Activated T-cell treated with anti-CD3 and anti-CD28 coated beads for 4 hours (primary cell): ENCODE data around the gene TSEN2.
"Not testable (repeated sequence)": the region's sequence is repeated elsewhere in the genome, so short reads cannot be mapped to it uniquely, and the experiment has no call there.

Source experiments
- DNase-seq: peaks from one replicate; pipeline ENCODE4 v3.0.0-alpha.2; 2020

Gene TSEN2

DNA sequence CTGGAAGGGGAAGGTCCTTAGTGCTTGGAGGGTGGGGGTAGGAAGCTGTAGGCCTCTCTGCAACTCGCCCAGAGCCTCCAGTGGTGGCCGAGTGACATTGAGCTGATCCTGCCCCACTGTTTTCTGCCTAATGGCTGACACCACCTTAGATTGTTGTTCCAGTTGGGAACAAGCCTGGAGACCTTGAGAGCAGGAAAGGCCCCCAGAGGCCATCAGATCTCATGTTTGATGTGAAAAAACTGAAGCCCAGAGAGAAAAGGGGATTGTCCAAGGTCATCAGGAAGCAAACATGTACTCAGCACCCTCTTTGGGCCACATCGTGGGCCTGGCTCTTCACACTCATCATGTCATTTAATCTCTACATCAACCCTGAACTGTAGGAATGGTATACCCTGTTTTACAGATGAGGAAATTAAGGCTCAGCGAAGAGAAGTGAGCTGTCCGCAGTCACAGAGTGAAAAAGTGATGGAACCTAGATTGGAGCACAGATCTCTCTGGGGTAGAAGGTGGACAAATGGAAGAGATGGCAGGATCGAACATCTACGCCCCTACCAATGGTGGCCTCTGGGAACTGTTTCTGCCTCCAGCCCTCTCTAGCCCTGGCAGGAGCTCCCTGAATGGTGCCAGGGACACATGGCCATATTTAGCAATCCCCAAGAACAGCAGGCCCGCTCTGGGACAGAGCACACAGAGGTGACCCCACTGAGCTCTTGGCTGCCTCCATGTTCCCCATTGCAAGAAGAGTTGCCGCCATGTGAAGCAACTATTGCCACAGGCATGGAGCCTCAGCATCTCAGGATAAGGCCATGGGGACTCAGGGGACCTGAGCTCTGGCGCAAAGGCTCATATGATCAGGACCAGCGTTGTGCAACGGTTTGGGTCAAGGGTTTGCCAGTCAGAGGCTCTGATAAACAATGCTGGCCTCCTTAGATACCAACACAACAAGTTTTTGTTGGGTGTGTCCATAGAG is 31.6 kb upstream of the TSEN2 start:
- no peak for DNase-seq

DNA sequence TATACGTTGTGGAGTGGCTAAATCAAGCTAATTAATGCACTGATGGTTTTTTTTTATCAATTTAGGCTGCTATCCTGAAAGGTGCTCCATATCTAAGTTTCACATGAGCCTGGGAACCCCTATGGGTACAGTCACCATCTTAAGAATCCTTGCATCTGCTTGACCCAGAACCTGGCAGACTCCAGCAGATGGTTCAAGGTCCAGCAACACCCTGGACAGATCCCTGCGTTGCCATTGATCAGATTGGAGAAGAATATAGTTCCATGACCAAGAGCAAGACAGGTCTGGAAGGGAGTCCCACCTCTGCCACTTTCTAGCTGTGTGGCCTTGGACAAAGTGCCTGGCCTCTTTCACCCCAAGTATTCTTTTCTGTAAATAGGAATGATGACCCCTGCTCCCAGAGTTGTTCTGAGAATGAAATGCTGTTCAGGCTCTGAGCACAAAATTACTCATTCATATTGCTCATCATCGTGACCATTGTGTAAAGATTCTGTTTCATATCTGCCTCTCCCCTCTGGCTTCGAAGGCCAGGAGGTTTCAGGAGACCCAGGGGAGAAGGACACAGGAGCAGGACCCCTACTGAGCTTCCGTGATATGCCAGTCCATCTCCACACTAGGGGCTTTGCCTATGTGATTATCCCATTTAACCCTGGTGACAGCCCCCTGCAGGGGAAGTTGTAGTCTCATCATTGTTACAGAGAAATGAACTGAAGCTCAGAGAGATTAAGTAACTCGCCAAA is 30.0 kb upstream of the TSEN2 start:
- DNase-seq = no peak

DNA sequence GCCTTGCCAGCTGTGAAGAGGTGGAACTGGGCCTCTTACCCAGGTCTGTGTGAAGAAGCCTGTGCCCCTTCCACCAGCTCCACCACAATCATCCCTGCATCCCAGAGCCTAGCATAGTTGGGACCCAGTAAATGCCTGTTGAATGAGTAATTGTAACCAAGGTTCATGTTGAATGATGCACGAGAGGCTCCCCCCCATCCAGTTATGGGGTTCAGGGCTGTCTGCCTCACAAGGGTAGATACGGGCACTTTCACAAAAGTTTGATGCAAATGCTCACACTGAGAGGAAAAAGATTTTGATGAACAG is 29.5 kb upstream of the TSEN2 start:
- no peak for DNase-seq

GRCh38 chr3:12455740-12456139 is 28.5 kb upstream of the TSEN2 start:
- no peak for DNase-seq

DNA sequence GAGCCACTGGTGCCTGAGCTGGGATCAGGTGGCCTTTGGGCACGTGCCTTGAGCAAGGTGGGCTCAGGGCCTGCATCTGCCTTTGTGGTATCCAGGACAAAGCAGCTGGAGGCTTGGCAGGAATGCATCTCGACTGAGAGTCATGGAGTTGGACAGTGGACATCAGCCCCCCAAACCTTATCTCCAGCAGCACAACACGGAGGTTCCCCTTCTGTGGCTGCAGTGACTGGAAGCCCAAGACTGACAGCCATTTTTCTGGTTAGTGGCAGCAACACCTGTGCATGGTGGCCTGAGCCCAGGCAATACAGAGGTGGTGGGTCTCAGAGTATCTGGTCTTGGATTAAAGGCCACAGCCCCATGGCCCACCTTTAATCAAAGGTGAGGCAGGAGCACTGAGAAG is 27.8 kb upstream of the TSEN2 start:
- DNase-seq = no peak

- DNase-seq = not testable (repeated sequence)
Measured at GRCh38 chr3:12457380-12457779, 26.9 kb upstream of the TSEN2 start.

DNA sequence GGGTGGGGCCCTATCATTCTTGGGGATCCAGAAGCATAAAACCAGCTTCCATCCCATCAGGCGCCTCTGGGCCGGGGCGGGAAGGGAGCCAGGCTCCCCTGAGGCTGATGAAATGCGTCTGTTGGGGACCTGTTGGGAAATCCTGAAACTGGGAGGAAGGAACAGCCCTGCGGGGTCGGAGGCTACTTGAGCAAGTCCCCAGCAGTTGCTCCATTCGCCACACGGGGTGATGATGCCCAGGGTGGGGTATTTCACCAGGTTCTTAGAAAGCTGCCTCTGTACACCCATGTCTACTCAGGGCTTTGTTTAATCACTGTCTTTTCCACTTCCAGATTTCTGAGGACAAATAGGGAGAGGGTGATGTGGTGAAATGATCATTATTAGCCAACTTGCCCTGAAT is 25.4 kb upstream of the TSEN2 start:
- DNase-seq = no peak

- no peak for DNase-seq
Measured at GRCh38 chr3:12460127-12460526, 24.2 kb upstream of the TSEN2 start.

GRCh38 chr3:12461097-12461649 is 23.1 kb upstream of the TSEN2 start:
- DNase-seq = no peak

DNA sequence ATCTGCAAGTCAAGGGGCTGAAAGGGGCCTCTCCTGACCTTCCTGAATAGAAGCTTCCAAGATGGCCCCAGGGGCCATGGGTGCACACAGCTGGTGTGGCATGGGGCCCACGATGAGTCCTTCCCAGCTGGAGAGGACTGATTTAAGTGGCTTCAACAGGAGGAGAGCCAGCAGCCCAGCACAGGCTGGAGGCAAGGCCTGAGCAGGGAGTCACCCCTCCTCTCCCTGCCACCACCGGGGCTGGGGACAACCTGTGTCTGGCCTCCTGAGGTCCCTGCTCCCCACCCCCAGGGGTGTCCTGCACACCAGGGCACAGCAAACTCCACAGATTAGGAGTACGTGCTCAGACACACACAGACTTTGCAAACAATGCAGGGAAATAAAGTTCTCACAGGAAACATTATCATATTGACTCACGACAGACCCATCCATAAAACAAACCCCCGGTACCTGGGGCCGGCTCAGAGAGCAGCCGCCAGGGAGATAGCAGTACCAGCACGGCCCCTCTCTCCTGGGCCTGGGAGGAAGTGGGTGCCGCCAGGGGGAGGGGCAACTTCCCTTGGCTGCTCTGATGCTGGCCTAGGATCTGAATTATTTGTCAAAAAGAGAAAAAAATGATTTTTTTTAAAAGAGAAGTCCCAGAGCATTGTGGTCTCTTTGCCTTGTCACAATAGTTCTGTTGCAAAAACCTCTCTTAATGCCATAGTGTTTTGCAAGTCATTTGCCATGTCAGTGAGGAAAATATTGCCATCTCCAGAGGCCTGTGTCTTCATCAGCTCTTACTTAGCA is 21.9 kb upstream of the TSEN2 start:
- DNase-seq = no peak

DNA sequence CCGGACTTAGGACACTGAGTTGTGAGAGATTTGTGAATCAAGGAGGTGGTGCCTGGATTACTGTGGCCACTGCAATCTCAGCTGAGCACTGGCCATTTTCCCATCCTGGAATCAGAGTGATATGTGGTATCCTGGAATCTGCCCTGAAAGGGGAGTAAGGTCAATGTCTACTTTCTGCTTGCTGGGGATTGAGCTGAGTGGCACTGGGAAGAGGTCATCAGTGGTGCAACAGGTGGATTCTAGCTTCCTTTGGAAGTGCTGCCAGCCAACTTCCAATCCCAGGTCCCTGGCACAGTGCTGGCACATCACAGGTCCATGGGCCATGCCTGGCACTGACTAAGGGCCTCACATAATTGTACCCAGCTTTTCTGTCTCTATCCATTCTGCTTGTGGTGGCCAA is 20.6 kb upstream of the TSEN2 start:
- DNase-seq = no peak

DNA sequence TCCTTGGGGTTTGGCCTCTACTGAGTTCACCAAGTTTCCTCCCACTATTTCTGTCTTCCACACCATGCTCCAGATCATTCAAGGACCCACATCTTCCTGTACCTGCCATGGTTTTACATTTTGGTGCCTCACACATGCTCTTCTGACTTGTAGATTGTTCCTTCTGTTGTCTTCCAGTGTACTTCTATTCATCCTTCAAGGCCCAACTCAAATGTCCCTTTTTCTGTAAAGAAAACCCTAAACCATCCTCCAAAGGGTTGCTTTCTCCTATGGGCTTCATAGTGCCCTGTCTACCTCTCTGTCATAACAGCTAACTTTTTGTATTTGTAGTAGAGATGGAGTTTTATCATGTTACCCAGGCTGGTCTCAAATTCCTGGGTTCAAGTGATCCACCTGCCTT is 20.1 kb upstream of the TSEN2 start:
- no peak for DNase-seq

DNA sequence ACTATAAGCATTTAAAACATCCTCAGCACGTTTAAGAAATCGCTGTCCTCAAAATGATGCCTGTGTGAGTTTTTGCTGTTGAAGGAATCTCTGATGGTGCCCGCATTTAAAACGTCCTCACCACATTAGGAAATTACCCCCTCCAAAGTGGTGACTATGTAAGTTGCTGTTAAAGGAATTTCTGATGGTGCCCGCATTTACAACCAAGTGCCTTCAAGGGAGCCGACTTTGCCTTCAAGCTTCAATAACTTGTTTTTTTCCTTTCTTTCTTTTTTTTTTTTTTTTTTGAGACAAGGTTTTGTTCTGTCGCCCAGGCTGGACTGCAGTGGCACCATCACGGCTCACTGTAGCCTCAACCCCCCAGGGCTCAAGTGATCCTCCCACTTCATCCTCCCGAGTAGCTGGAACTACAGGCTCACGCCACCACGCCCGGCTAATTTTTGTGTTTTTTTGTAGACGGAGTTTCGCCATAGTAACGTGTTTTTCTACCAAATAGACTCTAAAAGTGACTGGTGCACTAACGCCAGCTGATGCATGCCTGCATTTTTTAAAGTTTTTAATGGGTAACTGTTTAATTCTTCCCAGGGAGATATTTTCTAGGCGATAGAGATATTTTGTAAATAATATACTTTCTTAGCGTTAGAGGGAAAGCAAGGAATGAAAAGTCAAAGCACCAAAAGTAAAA is 19.0 kb upstream of the TSEN2 start:
- DNase-seq = no peak

DNA sequence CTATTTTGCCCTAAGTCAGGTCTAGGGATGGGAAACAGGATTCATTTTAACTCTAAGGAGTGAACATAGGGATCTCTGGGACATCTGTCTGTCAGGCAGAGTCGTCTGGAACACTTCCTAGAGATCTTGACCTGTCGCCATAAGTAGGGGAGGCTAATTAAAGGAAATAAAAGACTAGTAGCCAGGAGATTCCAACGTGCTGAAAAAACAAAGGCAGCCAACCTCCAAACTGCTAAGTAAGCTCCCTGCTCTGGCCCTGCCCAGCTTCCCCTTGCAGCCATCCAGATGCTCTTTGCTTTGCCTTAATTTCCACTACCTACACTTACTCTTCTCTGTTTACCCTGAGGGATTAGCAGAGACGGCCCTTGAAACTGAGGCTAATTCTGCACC is 18.4 kb upstream of the TSEN2 start:
- no peak for DNase-seq

DNA sequence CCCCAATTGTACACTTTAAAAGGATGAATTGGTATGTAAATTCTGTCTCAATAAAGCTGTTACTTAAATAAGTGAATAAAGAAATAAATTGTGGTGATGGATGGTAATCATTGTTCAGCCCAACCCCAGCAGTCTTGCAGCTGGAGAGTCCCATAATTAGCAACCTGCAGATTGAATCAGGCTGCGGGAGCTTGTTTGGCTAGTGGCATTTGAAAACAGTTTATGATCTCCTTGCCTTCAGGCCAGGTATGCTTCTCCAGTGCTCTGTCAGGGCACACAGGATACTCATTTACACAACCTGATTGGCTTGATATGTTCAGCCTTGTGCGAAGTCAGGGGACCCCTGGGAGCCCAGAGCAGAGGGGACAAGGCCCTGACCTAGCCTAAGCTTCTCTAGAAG is 16.5 kb upstream of the TSEN2 start:
- no peak for DNase-seq

DNA sequence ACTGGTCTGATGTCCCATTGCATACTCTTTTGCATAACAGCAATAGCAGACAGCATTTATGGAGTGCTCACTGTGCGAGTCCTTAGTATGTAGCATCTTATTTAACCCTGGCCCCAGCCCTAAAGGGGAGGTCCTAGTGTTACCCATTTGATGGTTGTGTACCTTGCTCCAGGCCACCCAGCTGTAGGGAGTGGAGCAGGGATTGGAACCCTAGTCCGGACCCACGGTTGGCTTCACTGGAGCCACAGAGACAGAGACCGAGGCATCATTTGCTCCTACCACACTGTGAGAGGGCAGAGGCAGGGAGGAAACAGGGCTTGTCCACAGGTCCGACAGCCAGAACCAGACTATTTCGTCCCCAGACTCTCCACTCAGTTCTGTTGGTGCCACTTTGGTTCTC is 16.0 kb upstream of the TSEN2 start:
- DNase-seq = no peak

- no peak for DNase-seq
Measured at GRCh38 chr3:12468757-12469156, 15.5 kb upstream of the TSEN2 start.

- DNase-seq = not testable (repeated sequence)
Measured at GRCh38 chr3:12469222-12469621, 15.1 kb upstream of the TSEN2 start.

DNA sequence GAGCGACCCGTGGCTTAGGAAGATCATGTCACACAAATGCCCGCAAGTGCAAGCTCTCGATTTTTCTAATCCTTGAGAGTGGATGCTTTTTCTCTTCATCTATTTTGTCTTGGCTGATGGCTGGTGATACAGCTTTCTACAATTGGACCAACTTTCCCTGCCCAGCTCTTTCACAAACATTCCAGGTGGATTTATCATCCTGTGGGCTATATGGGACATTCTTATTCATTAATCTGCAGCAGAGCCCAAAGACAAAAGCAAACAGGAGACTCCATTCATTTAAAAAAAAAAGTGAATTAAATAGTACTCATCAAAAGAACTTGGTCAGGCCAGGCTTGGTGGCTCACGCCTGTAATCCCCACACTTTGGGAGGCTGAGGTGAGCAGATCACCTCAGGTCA is 14.2 kb upstream of the TSEN2 start:
- DNase-seq = no peak

DNA sequence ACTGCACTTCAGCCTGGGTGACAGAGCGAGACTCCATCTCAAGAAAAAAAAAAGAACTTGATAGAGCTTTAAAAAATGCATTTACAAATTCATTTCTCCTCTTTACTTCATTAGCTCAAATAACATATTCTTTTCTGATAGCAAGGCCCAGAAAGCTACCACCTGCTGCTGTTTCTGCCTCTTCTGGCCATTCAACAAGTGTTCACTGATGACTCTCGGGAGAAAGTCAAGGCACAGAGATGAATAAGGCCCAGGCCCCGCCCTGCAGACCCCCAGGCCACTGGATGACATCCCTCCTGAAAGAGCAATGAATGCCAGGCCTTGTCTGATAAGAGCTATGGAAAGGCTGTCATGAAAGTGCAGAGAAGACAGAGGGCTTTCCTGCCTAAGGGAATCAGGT is 13.6 kb upstream of the TSEN2 start:
- no peak for DNase-seq

DNA sequence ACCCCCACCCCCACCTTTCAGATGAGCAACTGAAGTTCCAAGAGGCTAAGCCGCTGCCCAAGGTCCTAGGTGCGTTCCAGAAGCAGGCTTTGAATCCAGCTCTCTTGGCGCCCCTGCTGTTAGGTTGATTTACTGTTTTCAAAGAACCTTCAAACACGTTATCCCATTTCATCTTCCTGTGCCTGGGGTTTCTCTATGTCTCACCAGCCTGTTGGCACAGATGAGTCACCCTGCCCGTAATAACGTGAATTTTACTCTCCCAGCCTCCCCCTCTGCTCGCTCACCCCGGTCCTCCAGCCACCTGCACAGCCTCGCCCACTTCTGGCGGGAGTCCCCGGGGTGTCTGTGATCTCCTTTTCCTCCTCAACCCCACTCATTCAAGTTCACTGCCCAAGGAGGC is 13.0 kb upstream of the TSEN2 start:
- peak; percentile 28 for DNase-seq

- DNase-seq = no peak
Measured at GRCh38 chr3:12472000-12472610, 12.2 kb upstream of the TSEN2 start.
